ENCODE measurements around the gene ST8SIA6.

GRCh38 chr10:17414484-17414883, 39.9 kb downstream of the ST8SIA6 start:
- TF ChIP-seq POLR2A (IDR thresholded peaks at IDR 0.05) (no peak), CTCF (IDR thresholded peaks at IDR 0.05) (no peak)
